Neural progenitor cell (in vitro differentiated cells): ENCODE results near the gene PTPRN2. TPM values are rescaled to one million over a fixed set of nuclear protein-coding genes. Genes with fewer than 3 reads are reported as not detected.
"Not testable (repeated sequence)": the region's sequence is repeated elsewhere in the genome, so short reads cannot be mapped to it uniquely, and the experiment has no call there.

Experiments used
- DNase-seq: peaks from one replicate; pipeline ENCODE4 v3.0.0-alpha.2; 2016; ENCODE audit warnings: low spot score
- H2AFZ ChIP-seq: fragments of 200-600 bp; sonication (generic); replicated peaks from 2 replicates; pipeline ENCODE4 v1.6.1; 2016; ENCODE audit warnings: antibody characterized with exemption
- H3F3A ChIP-seq: fragments of 200-600 bp; sonication (generic); 2 replicates; pipeline ENCODE4 v1.6.1; 2016; ENCODE audit warnings: antibody characterized with exemption, low read depth
- H3K27ac ChIP-seq: fragments of 200-600 bp; sonication (generic); 2 replicates; pipeline ENCODE4 v1.5.1; 2016; ENCODE audit warnings: mild to moderate bottlenecking
- H3K27me3 ChIP-seq: fragments of 200-600 bp; sonication (generic); 2 replicates; pipeline ENCODE4 v1.6.1; 2016; ENCODE audit warnings: mild to moderate bottlenecking, moderate library complexity
- H3K36me3 ChIP-seq: fragments of 200-600 bp; sonication (generic); 2 replicates; pipeline ENCODE4 v1.5.1; 2016
- H3K4me1 ChIP-seq: fragments of 200-600 bp; sonication (generic); 2 replicates; pipeline ENCODE4 v1.6.1; 2016; ENCODE audit warnings: mixed run types
- H3K4me2 ChIP-seq: fragments of 200-600 bp; sonication (generic); 2 replicates; pipeline ENCODE4 v1.6.1; 2016
- H3K4me3 ChIP-seq: fragments of 200-600 bp; sonication (generic); 2 replicates; pipeline ENCODE4 v1.5.1; 2016
- H3K79me2 ChIP-seq: fragments of 200-600 bp; sonication (generic); 2 replicates; pipeline ENCODE4 v1.6.1; 2016; ENCODE audit warnings: low read depth
- H3K9ac ChIP-seq: fragments of 200-600 bp; sonication (generic); 2 replicates; pipeline ENCODE4 v1.6.1; 2016
- H3K9me3 ChIP-seq: fragments of 200-600 bp; sonication (generic); 2 replicates; pipeline ENCODE4 v1.5.1; 2016; ENCODE audit warnings: low read depth
- H4K20me1 ChIP-seq: fragments of 200-600 bp; sonication (generic); 2 replicates; pipeline ENCODE4 v1.6.1; 2016; ENCODE audit warnings: low read depth
- H3K27ac Mint-ChIP-seq: 3 replicates; pipeline ENCODE4 v1.8.0; 2021; ENCODE audit warnings: mixed read lengths
- H3K27me3 Mint-ChIP-seq: 2 replicates; pipeline ENCODE4 v1.8.0; 2022; ENCODE audit warnings: low read depth, mild to moderate bottlenecking, inconsistent platforms, moderate library complexity, mixed read lengths; ENCODE audit not compliant: insufficient read depth
- H3K36me3 Mint-ChIP-seq: 3 replicates; pipeline ENCODE4 v1.8.0; 2021; ENCODE audit warnings: mixed read lengths
- H3K4me1 Mint-ChIP-seq: 3 replicates; pipeline ENCODE4 v1.8.0; 2021; ENCODE audit warnings: mixed read lengths
- H3K4me3 Mint-ChIP-seq: 3 replicates; pipeline ENCODE4 v1.8.0; 2021; ENCODE audit warnings: mild to moderate bottlenecking, moderate library complexity, mixed read lengths
- H3K9me3 Mint-ChIP-seq: 3 replicates; pipeline ENCODE4 v1.8.0; 2020; ENCODE audit warnings: mixed read lengths
- EZH2 ChIP-seq: fragments of 200-600 bp; sonication (generic); IDR thresholded peaks from 2 replicates; pipeline ENCODE4 v1.6.1; 2017; ENCODE audit warnings: antibody characterized with exemption, mild to moderate bottlenecking, moderate library complexity
- EZH2phosphoT487 ChIP-seq: fragments of 200-600 bp; sonication (generic); IDR thresholded peaks from 2 replicates; pipeline ENCODE4 v1.6.1; 2017; ENCODE audit warnings: antibody characterized with exemption
- microRNA counts: library from miRNA; unstranded; fragments of <30 nt; microRNA quantifications from one replicate; lab custom pipeline; 2016
- microRNA-seq: library from miRNA; unstranded; fragments of <30 nt; microRNA quantifications from one replicate; pipeline ENCODE4, GENCODE V29; 2016
- small RNA-seq: library from RNA; depleted of rRNA; stranded (forward); fragments of <200 nt; gene quantifications from one replicate; pipeline ENCODE3, GENCODE V24; 2015
- total RNA-seq: library from RNA; depleted of rRNA; stranded (reverse); fragments of >200 nt; gene quantifications from 2 replicates; pipeline ENCODE4 v1.2.3, GENCODE V29; 2015; ENCODE audit warnings: low replicate concordance
- TF ChIP-seq, protein P1 (sequence below): fragments of 200-600 bp; sonication (generic); IDR thresholded peaks from 2 replicates; pipeline ENCODE4 v1.5.1; 2017; ENCODE audit warnings: antibody characterized with exemption, mild to moderate bottlenecking

PTPRN2 gene
- total RNA-seq, 1 donor from 2014 or later: 3.0 TPM

DNA sequence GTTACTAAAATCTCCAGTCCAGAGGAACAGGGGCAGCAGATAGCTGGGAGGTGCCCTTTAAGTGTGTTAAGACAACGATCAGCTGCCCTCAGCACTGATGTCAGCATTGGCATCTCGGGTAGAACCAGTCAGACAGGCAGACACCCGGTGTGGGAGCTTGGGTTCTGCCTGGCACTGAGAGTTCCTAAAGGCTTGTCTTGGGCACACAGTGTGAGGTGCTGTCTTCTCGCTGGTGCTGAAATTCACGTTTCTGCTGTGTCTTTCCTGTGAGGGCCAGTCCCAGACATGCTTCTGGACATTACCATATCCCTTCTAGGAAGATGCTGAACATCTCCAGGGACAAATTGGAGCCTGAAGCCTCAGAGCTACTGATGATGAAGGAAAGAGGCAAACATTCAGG lies 1094.6 kb downstream of the PTPRN2 start:
- H3K4me1 Mint-ChIP-seq: peaks cover 22% of the 10 kb centered on the region
- H3K9ac ChIP-seq: no peak overlapping the region
- H3K4me1 ChIP-seq: no peaks in the 10 kb centered on the region
- no peaks in the 10 kb centered on the region for H3K79me2 ChIP-seq
- TF ChIP-seq EZH2phosphoT487: no peak
- no peak overlapping the region for H3K27ac ChIP-seq
- no peak overlapping the region for H3K4me3 ChIP-seq
- H3K4me2 ChIP-seq: no peak overlapping the region
- no peak overlapping the region for H2AFZ ChIP-seq
- H3K27me3 ChIP-seq: peaks cover 15% of the 10 kb centered on the region
- no peak for DNase-seq
- no peaks in the 10 kb centered on the region for H4K20me1 ChIP-seq
- no peaks in the 10 kb centered on the region for H3K9me3 ChIP-seq
- no peaks in the 10 kb centered on the region for H3K36me3 ChIP-seq
- H3K9me3 Mint-ChIP-seq: peaks cover 17% of the 10 kb centered on the region
- peaks cover 7% of the 10 kb centered on the region for H3K27me3 Mint-ChIP-seq
- H3K4me3 Mint-ChIP-seq: no peak overlapping the region
- no peaks in the 10 kb centered on the region for H3F3A ChIP-seq
- peaks cover 4% of the 10 kb centered on the region for H3K36me3 Mint-ChIP-seq
- no peak overlapping the region for H3K27ac Mint-ChIP-seq

DNA sequence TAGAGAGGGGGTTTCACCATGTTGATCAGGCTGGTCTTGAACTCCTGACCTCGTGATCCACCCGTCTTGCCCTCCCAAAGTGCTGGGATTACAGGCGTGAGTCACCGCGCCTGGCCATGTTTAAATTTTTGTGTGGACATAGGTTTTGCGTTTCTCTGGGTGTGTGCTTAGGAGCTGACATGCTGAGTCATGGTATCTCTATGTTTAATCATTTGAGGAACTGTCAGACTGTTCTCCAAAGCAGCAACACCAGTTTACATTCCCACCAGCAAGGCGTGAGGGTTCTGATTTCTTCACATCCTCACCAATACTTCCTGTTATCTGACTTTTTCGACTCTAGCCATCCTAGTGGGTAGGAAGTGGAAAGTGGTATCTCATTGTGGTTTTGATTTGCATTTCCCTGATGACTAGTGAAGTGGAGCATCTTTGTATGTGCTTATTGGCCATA lies 1097.1 kb downstream of the PTPRN2 start:
- peaks cover 15% of the 10 kb centered on the region for H3K27me3 Mint-ChIP-seq

DNA sequence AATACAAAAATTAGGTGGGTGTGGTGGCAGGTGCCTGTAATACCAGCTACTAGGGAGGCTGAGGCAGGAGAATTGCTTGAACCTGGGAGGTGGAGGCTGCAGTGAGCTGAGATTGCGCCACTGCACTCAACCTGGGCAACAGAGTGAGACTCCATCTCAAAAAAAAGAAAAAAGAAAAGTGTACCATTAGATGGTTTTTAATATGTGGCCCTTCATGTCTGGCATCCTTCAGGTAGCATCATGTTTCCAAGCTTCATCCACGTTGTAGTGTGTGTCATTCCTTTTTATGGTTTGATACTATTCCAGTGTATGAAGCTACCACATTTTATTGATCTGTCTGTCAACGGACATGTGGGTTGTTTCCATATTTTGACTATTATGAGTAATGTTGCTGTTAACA lies 1097.8 kb downstream of the PTPRN2 start:
- H3K4me3 ChIP-seq, H3K36me3 ChIP-seq, H2AFZ ChIP-seq, H3K79me2 ChIP-seq, H3F3A ChIP-seq, H4K20me1 ChIP-seq, H3K27ac ChIP-seq, H3K9ac ChIP-seq, H3K9me3 ChIP-seq, H3K27ac Mint-ChIP-seq, H3K4me2 ChIP-seq, H3K36me3 Mint-ChIP-seq, H3K4me3 Mint-ChIP-seq, H3K4me1 ChIP-seq, DNase-seq: not testable (repeated sequence)
- Mint-ChIP-seq H3K27me3 (peaks cover 16% of the 10 kb centered on the region), H3K4me1 (peaks cover 31% of the 10 kb centered on the region), H3K9me3 (peaks cover 21% of the 10 kb centered on the region)
- peaks cover 15% of the 10 kb centered on the region for H3K27me3 ChIP-seq

More for the DNA sequence above, 1097.1 kb downstream of the PTPRN2 start:
- Histone ChIP-seq H3K4me2 (no peak overlapping the region), H3K27me3 (peaks cover 15% of the 10 kb centered on the region), H3K79me2 (no peaks in the 10 kb centered on the region), H3K9ac (no peak overlapping the region), H3K9me3 (no peaks in the 10 kb centered on the region), H3K4me1 (no peaks in the 10 kb centered on the region), H3K4me3 (no peak overlapping the region), H3K36me3 (no peaks in the 10 kb centered on the region), H3K27ac (no peak overlapping the region), H2AFZ (no peak overlapping the region), H3F3A (no peaks in the 10 kb centered on the region), H4K20me1 (no peaks in the 10 kb centered on the region)
- peaks cover 20% of the 10 kb centered on the region for H3K9me3 Mint-ChIP-seq
- TF ChIP-seq EZH2phosphoT487 (no peak), EZH2 (no peak)
- TF ChIP-seq, protein P1, sequence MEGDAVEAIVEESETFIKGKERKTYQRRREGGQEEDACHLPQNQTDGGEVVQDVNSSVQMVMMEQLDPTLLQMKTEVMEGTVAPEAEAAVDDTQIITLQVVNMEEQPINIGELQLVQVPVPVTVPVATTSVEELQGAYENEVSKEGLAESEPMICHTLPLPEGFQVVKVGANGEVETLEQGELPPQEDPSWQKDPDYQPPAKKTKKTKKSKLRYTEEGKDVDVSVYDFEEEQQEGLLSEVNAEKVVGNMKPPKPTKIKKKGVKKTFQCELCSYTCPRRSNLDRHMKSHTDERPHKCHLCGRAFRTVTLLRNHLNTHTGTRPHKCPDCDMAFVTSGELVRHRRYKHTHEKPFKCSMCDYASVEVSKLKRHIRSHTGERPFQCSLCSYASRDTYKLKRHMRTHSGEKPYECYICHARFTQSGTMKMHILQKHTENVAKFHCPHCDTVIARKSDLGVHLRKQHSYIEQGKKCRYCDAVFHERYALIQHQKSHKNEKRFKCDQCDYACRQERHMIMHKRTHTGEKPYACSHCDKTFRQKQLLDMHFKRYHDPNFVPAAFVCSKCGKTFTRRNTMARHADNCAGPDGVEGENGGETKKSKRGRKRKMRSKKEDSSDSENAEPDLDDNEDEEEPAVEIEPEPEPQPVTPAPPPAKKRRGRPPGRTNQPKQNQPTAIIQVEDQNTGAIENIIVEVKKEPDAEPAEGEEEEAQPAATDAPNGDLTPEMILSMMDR: no peak
- peaks cover 4% of the 10 kb centered on the region for H3K36me3 Mint-ChIP-seq
- no peak overlapping the region for H3K4me3 Mint-ChIP-seq
- H3K27ac Mint-ChIP-seq: no peak overlapping the region
- H3K4me1 Mint-ChIP-seq: peaks cover 27% of the 10 kb centered on the region
- DNase-seq: no peak

MicroRNAs encoded within 50 kb of the gene (microRNA counts, 767-probe panel; counts per million panel counts)
- microRNA hsa-miR-595 (lab: Ali Mortazavi, UCI): 460 counts per million, percentile 90 among the panel's probes with 10 or more counts

Small RNA genes within 50 kb of the gene (microRNA-seq; reads per million reads assigned to microRNA genes)
- gene MIR153-2 (0.54 reads per million), gene MIR5707 (not detected), gene MIR595 (not detected)

Small RNA genes within 50 kb of the gene (small RNA-seq; reads per million reads assigned to genes)
- gene MIR153-2 (0.07 reads per million), gene MIR5707 (not detected), gene MIR595 (not detected), gene THAP5P1 (not detected)

Other genes starting within 250 kb of the PTPRN2 start
- gene NCAPG2, start 117.0 kb upstream of the PTPRN2 start, total RNA-seq: 74.3 and 89.6 TPM in 2 replicates
- 33.4 and 39.3 TPM in 2 replicates for gene ESYT2, start 241.7 kb upstream of the PTPRN2 start, total RNA-seq